Activated naive CD8-positive, alpha-beta T cell treated with anti-CD3 and anti-CD28 coated beads for 36 hours (primary cell): ENCODE data around the gene MARK1. TPM values are rescaled to one million over a fixed set of nuclear protein-coding genes. Genes with fewer than 3 reads are reported as not detected.

Source experiments
- DNase-seq: peaks from one replicate; pipeline ENCODE4 v3.0.0; 2021
- H3K27ac Mint-ChIP-seq: one replicate; pipeline ENCODE4 v1.8.0; 2022; ENCODE audit warnings: mild to moderate bottlenecking, moderate library complexity, mixed read lengths
- H3K27me3 Mint-ChIP-seq: one replicate; pipeline ENCODE4 v1.8.0; 2022; ENCODE audit warnings: mild to moderate bottlenecking, mixed read lengths
- H3K36me3 Mint-ChIP-seq: one replicate; pipeline ENCODE4 v1.8.0; 2021; ENCODE audit warnings: mild to moderate bottlenecking, mixed read lengths
- H3K4me1 Mint-ChIP-seq: one replicate; pipeline ENCODE4 v1.8.0; 2021; ENCODE audit warnings: mixed read lengths
- H3K4me3 Mint-ChIP-seq: one replicate; pipeline ENCODE4 v1.8.0; 2022; ENCODE audit warnings: mild to moderate bottlenecking, moderate library complexity, mixed read lengths
- H3K9me3 Mint-ChIP-seq: one replicate; pipeline ENCODE4 v1.8.0; 2022; ENCODE audit warnings: mixed read lengths
- total RNA-seq, 2 experiments: library from RNA; stranded (reverse); gene quantifications; one replicate each; pipeline ENCODE4 v1.2.3, GENCODE V29; 2021

MARK1 gene
- total RNA-seq, 2 experiments from 2014 or later: not detected

GRCh38 chr1:220700556-220701179, 172.7 kb downstream of the MARK1 start:
- no peak overlapping the region for H3K4me3 Mint-ChIP-seq
- no peaks in the 10 kb centered on the region for H3K4me1 Mint-ChIP-seq
- H3K36me3 Mint-ChIP-seq: no peaks in the 10 kb centered on the region
- no peak overlapping the region for H3K27ac Mint-ChIP-seq
- DNase-seq: no peak
- no peaks in the 10 kb centered on the region for H3K9me3 Mint-ChIP-seq
- peaks cover 25% of the 10 kb centered on the region for H3K27me3 Mint-ChIP-seq

GRCh38 chr1:220701974-220702373, 174.0 kb downstream of the MARK1 start:
- Mint-ChIP-seq H3K4me1 (no peaks in the 10 kb centered on the region), H3K27me3 (peaks cover 25% of the 10 kb centered on the region), H3K27ac (no peak overlapping the region), H3K9me3 (no peaks in the 10 kb centered on the region), H3K4me3 (no peak overlapping the region), H3K36me3 (no peaks in the 10 kb centered on the region)
- DNase-seq: no peak

GRCh38 chr1:220702733-220703270, 174.9 kb downstream of the MARK1 start:
- DNase-seq: no peak
- Mint-ChIP-seq H3K27ac (no peak overlapping the region), H3K4me1 (no peaks in the 10 kb centered on the region), H3K36me3 (no peaks in the 10 kb centered on the region), H3K4me3 (no peak overlapping the region), H3K9me3 (no peaks in the 10 kb centered on the region), H3K27me3 (peaks cover 25% of the 10 kb centered on the region)

- Mint-ChIP-seq H3K4me3 (no peak overlapping the region), H3K27me3 (peaks cover 23% of the 10 kb centered on the region), H3K4me1 (no peaks in the 10 kb centered on the region), H3K9me3 (no peaks in the 10 kb centered on the region), H3K36me3 (no peaks in the 10 kb centered on the region), H3K27ac (no peak overlapping the region)
- DNase-seq: no peak
These were observed 175.4 kb downstream of the MARK1 start for GRCh38 chr1:220703305-220703704.

- peaks cover 22% of the 10 kb centered on the region for H3K27me3 Mint-ChIP-seq
- DNase-seq: no peak
- H3K4me1 Mint-ChIP-seq: no peaks in the 10 kb centered on the region
- no peaks in the 10 kb centered on the region for H3K36me3 Mint-ChIP-seq
- H3K9me3 Mint-ChIP-seq: no peaks in the 10 kb centered on the region
- no peak overlapping the region for H3K27ac Mint-ChIP-seq
- no peak overlapping the region for H3K4me3 Mint-ChIP-seq
These were observed 177.8 kb downstream of the MARK1 start for GRCh38 chr1:220705782-220706181.

GRCh38 chr1:220706480-220706879, 178.5 kb downstream of the MARK1 start:
- H3K36me3 Mint-ChIP-seq: no peaks in the 10 kb centered on the region
- no peak for DNase-seq
- H3K27ac Mint-ChIP-seq: no peak overlapping the region
- peaks cover 18% of the 10 kb centered on the region for H3K27me3 Mint-ChIP-seq
- no peaks in the 10 kb centered on the region for H3K9me3 Mint-ChIP-seq
- H3K4me1 Mint-ChIP-seq: no peaks in the 10 kb centered on the region
- no peak overlapping the region for H3K4me3 Mint-ChIP-seq

- no peak overlapping the region for H3K27ac Mint-ChIP-seq
- H3K27me3 Mint-ChIP-seq: peaks cover 15% of the 10 kb centered on the region
- H3K4me3 Mint-ChIP-seq: no peak overlapping the region
- H3K9me3 Mint-ChIP-seq: no peaks in the 10 kb centered on the region
- DNase-seq: no peak
- H3K36me3 Mint-ChIP-seq: no peaks in the 10 kb centered on the region
- no peaks in the 10 kb centered on the region for H3K4me1 Mint-ChIP-seq
These were observed 179.2 kb downstream of the MARK1 start for GRCh38 chr1:220707160-220707559.

GRCh38 chr1:220708244-220708643, 180.3 kb downstream of the MARK1 start:
- Mint-ChIP-seq H3K4me1 (no peaks in the 10 kb centered on the region), H3K9me3 (no peaks in the 10 kb centered on the region), H3K4me3 (no peak overlapping the region), H3K27ac (no peak overlapping the region), H3K27me3 (peaks cover 7% of the 10 kb centered on the region), H3K36me3 (no peaks in the 10 kb centered on the region)
- no peak for DNase-seq

- no peaks in the 10 kb centered on the region for H3K4me1 Mint-ChIP-seq
- no peak for DNase-seq
- H3K27me3 Mint-ChIP-seq: peaks cover 6% of the 10 kb centered on the region
- no peaks in the 10 kb centered on the region for H3K9me3 Mint-ChIP-seq
- H3K27ac Mint-ChIP-seq: no peak overlapping the region
- H3K4me3 Mint-ChIP-seq: no peak overlapping the region
- H3K36me3 Mint-ChIP-seq: no peaks in the 10 kb centered on the region
These were observed 181.2 kb downstream of the MARK1 start for GRCh38 chr1:220708936-220709801.

- DNase-seq: no peak
- Mint-ChIP-seq H3K4me3 (no peak overlapping the region), H3K4me1 (no peaks in the 10 kb centered on the region), H3K9me3 (no peaks in the 10 kb centered on the region), H3K36me3 (no peaks in the 10 kb centered on the region), H3K27me3 (peaks cover 1% of the 10 kb centered on the region), H3K27ac (no peak overlapping the region)
These were observed 182.4 kb downstream of the MARK1 start for GRCh38 chr1:220710333-220710732.

GRCh38 chr1:220711056-220711809, 183.3 kb downstream of the MARK1 start:
- Mint-ChIP-seq H3K9me3 (peaks cover 4% of the 10 kb centered on the region), H3K27me3 (no peaks in the 10 kb centered on the region), H3K4me1 (no peaks in the 10 kb centered on the region), H3K27ac (no peak overlapping the region), H3K36me3 (no peaks in the 10 kb centered on the region), H3K4me3 (no peak overlapping the region)
- DNase-seq: no peak

Other genes with a start within 250 kb of the MARK1 start
- under 1 TPM; 0.33 to 0.38 TPM for gene C1orf115, start 162.2 kb downstream of the MARK1 start, total RNA-seq
- gene MTARC2, start 220.2 kb downstream of the MARK1 start, total RNA-seq: not detected